ENCODE results near the gene ANGEL2. TPM values are rescaled to one million over a fixed set of nuclear protein-coding genes. Genes with fewer than 3 reads are reported as not detected.
A peak's percentile ranks its signal among the peaks of the same experiment; 100 is the strongest.
"Not testable (repeated sequence)": the region's sequence is repeated elsewhere in the genome, so short reads cannot be mapped to it uniquely, and the experiment has no call there.

Gene ANGEL2
- total RNA-seq, 2 donors from 2014 or later, result 55.8 to 60.4 TPM

GRCh38 chr1:212967801-212968200 lies 47.9 kb downstream of the ANGEL2 start:
- H3K36me3 Mint-ChIP-seq (ENCODE audit: low read depth), result peaks cover 34% of the 10 kb centered on the region
- WGBS, 2 experiments (ENCODE audit: insufficient coverage in 1 of 2, insufficient read length in 1 of 2), result 82 to 95% methylated on average over 7 to 8 of the region's 8 CpGs
- peak; percentile 86 for DNase-seq

DNA sequence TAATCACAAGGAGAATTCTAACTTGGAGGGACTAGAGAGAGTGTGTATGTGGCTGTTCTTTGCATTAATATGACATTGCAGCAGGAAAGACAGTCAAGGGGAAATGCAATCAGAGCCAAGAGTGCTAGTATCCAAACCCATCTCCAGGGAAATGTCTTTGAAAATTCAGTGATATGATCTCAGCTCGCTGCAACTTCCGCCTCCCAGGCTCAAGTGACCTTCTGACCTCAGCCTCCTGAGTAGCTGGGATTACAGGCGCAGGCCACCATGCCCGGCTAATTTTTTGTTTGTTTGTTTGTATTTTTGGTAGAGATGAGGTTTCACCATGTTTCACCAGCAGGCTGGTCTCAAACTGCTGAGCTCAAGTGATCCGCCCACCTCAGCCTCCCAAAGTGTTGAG lies 49.1 kb downstream of the ANGEL2 start:
- no peaks in the 10 kb centered on the region for H3K27me3 Mint-ChIP-seq (ENCODE audit: insufficient read depth)
- Histone ChIP-seq H3K4me1 (ENCODE audit: control insufficient read depth, insufficient read depth, low read length) (no peaks in the 10 kb centered on the region), H3K4me3 (ENCODE audit: low read length) (no peak overlapping the region), H3K27me3 (ENCODE audit: control insufficient read depth, insufficient read depth, low read length, poor library complexity, severe bottlenecking) (no peaks in the 10 kb centered on the region), H3K27ac (ENCODE audit: low read depth, low read length) (no peak overlapping the region), H3K9me3 (ENCODE audit: control insufficient read depth, low read length) (no peaks in the 10 kb centered on the region), H3K9ac (ENCODE audit: extremely low read depth, low read length, poor library complexity, severe bottlenecking) (no peak overlapping the region), H3K36me3 (ENCODE audit: control insufficient read depth, insufficient read depth, low read length) (peaks cover 11% of the 10 kb centered on the region)
- no peaks in the 10 kb centered on the region for H3K9me3 Mint-ChIP-seq
- H3K4me1 Mint-ChIP-seq, result peaks cover 5% of the 10 kb centered on the region
- DNase-seq, result no peak
- H3K36me3 Mint-ChIP-seq (ENCODE audit: low read depth), result peaks cover 41% of the 10 kb centered on the region
- H3K27ac Mint-ChIP-seq, result no peak overlapping the region
- 80 to 95% methylated on average over 4 to 5 of the region's 5 CpGs for WGBS, 2 experiments (ENCODE audit: insufficient coverage in 1 of 2, insufficient read length in 1 of 2)
- no peak overlapping the region for H3K4me3 Mint-ChIP-seq
- TF ChIP-seq, protein P1, sequence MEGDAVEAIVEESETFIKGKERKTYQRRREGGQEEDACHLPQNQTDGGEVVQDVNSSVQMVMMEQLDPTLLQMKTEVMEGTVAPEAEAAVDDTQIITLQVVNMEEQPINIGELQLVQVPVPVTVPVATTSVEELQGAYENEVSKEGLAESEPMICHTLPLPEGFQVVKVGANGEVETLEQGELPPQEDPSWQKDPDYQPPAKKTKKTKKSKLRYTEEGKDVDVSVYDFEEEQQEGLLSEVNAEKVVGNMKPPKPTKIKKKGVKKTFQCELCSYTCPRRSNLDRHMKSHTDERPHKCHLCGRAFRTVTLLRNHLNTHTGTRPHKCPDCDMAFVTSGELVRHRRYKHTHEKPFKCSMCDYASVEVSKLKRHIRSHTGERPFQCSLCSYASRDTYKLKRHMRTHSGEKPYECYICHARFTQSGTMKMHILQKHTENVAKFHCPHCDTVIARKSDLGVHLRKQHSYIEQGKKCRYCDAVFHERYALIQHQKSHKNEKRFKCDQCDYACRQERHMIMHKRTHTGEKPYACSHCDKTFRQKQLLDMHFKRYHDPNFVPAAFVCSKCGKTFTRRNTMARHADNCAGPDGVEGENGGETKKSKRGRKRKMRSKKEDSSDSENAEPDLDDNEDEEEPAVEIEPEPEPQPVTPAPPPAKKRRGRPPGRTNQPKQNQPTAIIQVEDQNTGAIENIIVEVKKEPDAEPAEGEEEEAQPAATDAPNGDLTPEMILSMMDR (conservative IDR thresholded peaks at IDR 0.05), result no peak

More at GRCh38 chr1:212967801-212968200, 47.9 kb downstream of the ANGEL2 start:
- no peak overlapping the region for H3K4me3 Mint-ChIP-seq
- no peaks in the 10 kb centered on the region for H3K27me3 ChIP-seq (ENCODE audit: control insufficient read depth, insufficient read depth, low read length, poor library complexity, severe bottlenecking)
- peaks cover 5% of the 10 kb centered on the region for H3K4me1 Mint-ChIP-seq
- TF ChIP-seq, protein P1 (conservative IDR thresholded peaks at IDR 0.05), result peak; percentile 85
- peaks cover 16% of the 10 kb centered on the region for H3K36me3 ChIP-seq (ENCODE audit: control insufficient read depth, insufficient read depth, low read length)
- H3K4me1 ChIP-seq (ENCODE audit: control insufficient read depth, insufficient read depth, low read length), result no peaks in the 10 kb centered on the region
- H3K9ac ChIP-seq (ENCODE audit: extremely low read depth, low read length, poor library complexity, severe bottlenecking), result no peak overlapping the region
- no peaks in the 10 kb centered on the region for H3K9me3 ChIP-seq (ENCODE audit: control insufficient read depth, low read length)
- peak overlapping the region; percentile 44 for H3K27ac Mint-ChIP-seq
- H3K4me3 ChIP-seq (ENCODE audit: low read length), result no peak overlapping the region
- no peaks in the 10 kb centered on the region for H3K27me3 Mint-ChIP-seq (ENCODE audit: insufficient read depth)
- H3K27ac ChIP-seq (ENCODE audit: low read depth, low read length), result no peak overlapping the region
- H3K9me3 Mint-ChIP-seq, result no peaks in the 10 kb centered on the region

DNA sequence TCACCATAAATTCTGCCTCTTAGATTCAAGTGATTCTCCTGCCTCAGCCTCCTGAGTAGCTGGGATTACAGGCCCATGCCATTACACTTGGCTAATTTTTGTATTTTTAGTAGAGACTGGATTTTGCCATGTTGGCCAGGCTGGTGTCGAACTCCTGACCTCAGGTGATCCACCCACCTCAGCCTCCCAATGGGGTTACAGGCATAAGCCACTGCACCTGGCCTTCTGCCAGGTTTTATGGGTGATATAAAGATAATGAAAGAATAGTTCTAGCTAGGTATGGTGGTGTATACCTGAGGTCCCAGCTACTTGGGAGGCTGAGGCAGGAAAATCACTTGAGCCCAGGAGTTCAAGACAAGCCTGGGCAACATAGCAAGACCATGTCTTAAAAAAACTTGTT lies 50.7 kb downstream of the ANGEL2 start:
- H3K9ac ChIP-seq (ENCODE audit: extremely low read depth, low read length, poor library complexity, severe bottlenecking); H3K27me3 Mint-ChIP-seq (ENCODE audit: insufficient read depth); H3K27ac ChIP-seq (ENCODE audit: low read depth, low read length); H3K4me3 Mint-ChIP-seq; H3K9me3 ChIP-seq (ENCODE audit: control insufficient read depth, low read length); H3K27ac Mint-ChIP-seq; DNase-seq; H3K4me1 ChIP-seq (ENCODE audit: control insufficient read depth, insufficient read depth, low read length); H3K4me3 ChIP-seq (ENCODE audit: low read length); H3K4me1 Mint-ChIP-seq; H3K9me3 Mint-ChIP-seq; H3K27me3 ChIP-seq (ENCODE audit: control insufficient read depth, insufficient read depth, low read length, poor library complexity, severe bottlenecking): not testable (repeated sequence)
- H3K36me3 Mint-ChIP-seq (ENCODE audit: low read depth), result peaks cover 50% of the 10 kb centered on the region
- 100% methylated on average over 1 of the region's 1 CpG; no CpG with 5 or more reads in 1 of the 2 experiments for WGBS, 2 experiments (ENCODE audit: insufficient coverage in 1 of 2, insufficient read length in 1 of 2)
- peaks cover 17% of the 10 kb centered on the region for H3K36me3 ChIP-seq (ENCODE audit: control insufficient read depth, insufficient read depth, low read length)

GRCh38 chr1:212964102-212964501 lies 51.6 kb downstream of the ANGEL2 start:
- Histone ChIP-seq H3K36me3 (ENCODE audit: control insufficient read depth, insufficient read depth, low read length) (peaks cover 20% of the 10 kb centered on the region), H3K27ac (ENCODE audit: low read depth, low read length) (no peak overlapping the region), H3K9me3 (ENCODE audit: control insufficient read depth, low read length) (no peaks in the 10 kb centered on the region), H3K4me3 (ENCODE audit: low read length) (no peak overlapping the region), H3K4me1 (ENCODE audit: control insufficient read depth, insufficient read depth, low read length) (no peaks in the 10 kb centered on the region), H3K27me3 (ENCODE audit: control insufficient read depth, insufficient read depth, low read length, poor library complexity, severe bottlenecking) (no peaks in the 10 kb centered on the region), H3K9ac (ENCODE audit: extremely low read depth, low read length, poor library complexity, severe bottlenecking) (no peak overlapping the region)
- Mint-ChIP-seq H3K36me3 (ENCODE audit: low read depth) (peaks cover 49% of the 10 kb centered on the region), H3K9me3 (no peaks in the 10 kb centered on the region), H3K4me1 (peaks cover 5% of the 10 kb centered on the region), H3K27me3 (ENCODE audit: insufficient read depth) (no peaks in the 10 kb centered on the region), H3K4me3 (no peak overlapping the region), H3K27ac (no peak overlapping the region)
- DNase-seq, result no peak
- TF ChIP-seq, protein P1 (conservative IDR thresholded peaks at IDR 0.05), result no peak
- WGBS, 2 experiments (ENCODE audit: insufficient coverage in 1 of 2, insufficient read length in 1 of 2), result 96 to 98% methylated on average over 6 of the region's 6 CpGs

Measured in endodermal cell (in vitro differentiated cells).